CD14-positive monocyte (primary cell): ENCODE results near the gene KRTAP12-2. TPM values are rescaled to one million over a fixed set of nuclear protein-coding genes. Genes with fewer than 3 reads are reported as not detected.

ENCODE experiments used
- DNase-seq, 3 donors: peaks; one replicate each; pipeline ENCODE4 v3.0.0-alpha.2; 2011 to 2022
- H2AFZ ChIP-seq: 2 replicates; pipeline ENCODE4 v1.6.0; 2012; ENCODE audit warnings: mild to moderate bottlenecking, low read depth, low read length, inconsistent platforms; ENCODE audit not compliant: insufficient read depth, poor library complexity, severe bottlenecking
- H3K27ac ChIP-seq, 2 donors: 1 replicate in 1 of 2; 2 replicates in 1 of 2; pipeline ENCODE4 v1.5.1; 2012 to 2013; ENCODE audit warnings: low read length in 2 of 2, control low read depth in 1 of 2, inconsistent platforms in 1 of 2, low read depth in 1 of 2, mild to moderate bottlenecking in 1 of 2
- H3K27me3 ChIP-seq, 2 donors: one replicate each; pipeline versions ENCODE4 v1.6.0 to v1.6.1; 2011 to 2013; ENCODE audit warnings: low read length in 2 of 2; ENCODE audit not compliant: control insufficient read depth in 2 of 2, insufficient read depth in 2 of 2
- H3K36me3 ChIP-seq, 2 donors: replicated peaks in 1 of 2; 1 replicate in 1 of 2; 2 replicates in 1 of 2; pipeline versions ENCODE4 v1.5.1 to v1.6.1; 2012 to 2013; ENCODE audit warnings: low read length in 2 of 2, control low read depth in 1 of 2, inconsistent platforms in 1 of 2, mild to moderate bottlenecking in 1 of 2; ENCODE audit not compliant: insufficient read depth in 2 of 2, control insufficient read depth in 1 of 2
- H3K4me1 ChIP-seq, 2 donors: 1 replicate in 1 of 2; 2 replicates in 1 of 2; pipeline versions ENCODE4 v1.5.1 to v1.6.1; 2012 to 2013; ENCODE audit warnings: low read length in 2 of 2, control low read depth in 1 of 2, inconsistent platforms in 1 of 2, mild to moderate bottlenecking in 1 of 2, moderate library complexity in 1 of 2; ENCODE audit not compliant: insufficient read depth in 2 of 2, control insufficient read depth in 1 of 2
- H3K4me2 ChIP-seq: replicated peaks from 2 replicates; pipeline ENCODE3; 2012; ENCODE audit warnings: low read length, moderate library complexity, mild to moderate bottlenecking; ENCODE audit not compliant: poor library complexity, severe bottlenecking; ENCODE audit errors: extremely low read depth
- H3K4me3 ChIP-seq, 3 experiments: fragments of 200-600 bp in 1 of 3; sonication (generic) in 1 of 3; replicated peaks in 1 of 3; 1 replicate in 2 of 3; 2 replicates in 1 of 3; pipeline ENCODE4 v1.5.1; 2011 to 2013; ENCODE audit warnings: low read length in 3 of 3, mild to moderate bottlenecking in 3 of 3, control low read depth in 2 of 3, low read depth in 2 of 3, inconsistent platforms in 1 of 3, moderate library complexity in 1 of 3
- H3K79me2 ChIP-seq: 2 replicates; pipeline ENCODE4 v1.6.0; 2012; ENCODE audit warnings: mild to moderate bottlenecking, control low read depth, inconsistent platforms, low read length, moderate library complexity; ENCODE audit not compliant: insufficient read depth
- H3K9ac ChIP-seq: 2 replicates; pipeline ENCODE4 v1.6.0; 2017; ENCODE audit warnings: low read length, mild to moderate bottlenecking; ENCODE audit not compliant: insufficient read depth, poor library complexity, severe bottlenecking
- H3K9me3 ChIP-seq, 2 donors: replicated peaks in 1 of 2; 1 replicate in 1 of 2; 2 replicates in 1 of 2; pipeline versions ENCODE4 v1.5.1 to v1.6.1; 2012 to 2013; ENCODE audit warnings: low read length in 2 of 2, control low read depth in 1 of 2; ENCODE audit not compliant: control insufficient read depth in 1 of 2, insufficient read depth in 1 of 2
- H4K20me1 ChIP-seq: 2 replicates; pipeline ENCODE4 v1.6.0; 2012; ENCODE audit warnings: mild to moderate bottlenecking, low read length, control low read depth, moderate library complexity; ENCODE audit not compliant: insufficient read depth
- H3K27ac Mint-ChIP-seq, 7 donors: one replicate each; pipeline ENCODE4 v1.8.0; 2020; ENCODE audit warnings: mild to moderate bottlenecking in 7 of 7, mixed read lengths in 7 of 7, moderate library complexity in 6 of 7, inconsistent platforms in 2 of 7
- H3K27me3 Mint-ChIP-seq, 3 donors: one replicate each; pipeline ENCODE4 v1.8.0; 2021 to 2022; ENCODE audit warnings: low read depth in 3 of 3, mild to moderate bottlenecking in 3 of 3, mixed read lengths in 3 of 3, moderate library complexity in 3 of 3, inconsistent platforms in 1 of 3
- H3K36me3 Mint-ChIP-seq, 2 donors: one replicate each; pipeline ENCODE4 v1.8.0; 2020; ENCODE audit warnings: mixed read lengths in 2 of 2, inconsistent platforms in 1 of 2, mild to moderate bottlenecking in 1 of 2
- H3K4me1 Mint-ChIP-seq: one replicate; pipeline ENCODE4 v1.8.0; 2020; ENCODE audit warnings: mild to moderate bottlenecking, mixed read lengths
- H3K4me3 Mint-ChIP-seq, 2 donors: one replicate each; pipeline ENCODE4 v1.8.0; 2020; ENCODE audit warnings: mild to moderate bottlenecking in 2 of 2, mixed read lengths in 2 of 2, moderate library complexity in 1 of 2
- H3K9me3 Mint-ChIP-seq, 7 donors: one replicate each; pipeline ENCODE4 v1.8.0; 2020 to 2022; ENCODE audit warnings: mixed read lengths in 7 of 7, mild to moderate bottlenecking in 6 of 7, moderate library complexity in 6 of 7, inconsistent platforms in 2 of 7
- CTCF ChIP-seq: fragments of 200-600 bp; IDR thresholded peaks from one replicate; pipeline ENCODE4 v1.8.0; 2022; ENCODE audit warnings: antibody characterized with exemption, mild to moderate bottlenecking
- WGBS: methylation state at CpG from one replicate; pipeline ENCODE4 v1.1.5; 2013; ENCODE audit warnings: missing lambda C conversion rate; ENCODE audit not compliant: insufficient coverage; 5-methylcytosine and 5-hydroxymethylcytosine counted together
- intact Hi-C, 2 donors: fragments of 100-400 bp; cut with micrococcal nuclease; formaldehyde crosslinking; loops; one replicate each; pipeline versions ENCODE4 v1.15.0 to v1.15.1; 2023
- polyA plus RNA-seq, 3 donors: library from polyadenylated mRNA; depleted of rRNA in 1 of 3; unstranded in 2 of 3; stranded (reverse) in 1 of 3; fragments of 300-500 nt in 2 of 3; fragments of >200 nt in 1 of 3; fragmentation: Illumina TruSeq in 2 of 3; gene quantifications; 1 replicate in 2 of 3; 2 replicates in 1 of 3; pipeline ENCODE4 v1.2.3, GENCODE V29; 2012 to 2021

The KRTAP12-2 gene
- polyA plus RNA-seq, 3 donors, result not detected

GRCh38 chr21:44711327-44712202 lies 44.8 kb upstream of the KRTAP12-2 start, which contains the start of gene TSPEAR:
Gene TSPEAR, minus strand, starts transcription at chr21:44711572. Its CDS starts 58 bp downstream, at chr21:44711514.
- no peak for DNase-seq
- Histone ChIP-seq H3K79me2 (no peaks in the 10 kb centered on the region), H3K36me3 (no peaks in the 10 kb centered on the region), H4K20me1 (no peaks in the 10 kb centered on the region), H2AFZ (no peak within 1 kb of the TSS), H3K9me3 (peaks cover under 1 to 43% of the 10 kb centered on the region in 2 donors), H3K4me1 (no peaks in the 10 kb centered on the region), H3K4me3 (no peak within 1 kb of the TSS), H3K27me3 (peaks cover 70 to 93% of the 10 kb centered on the region in 2 donors), H3K4me2 (no peak within 1 kb of the TSS), H3K27ac (no peak within 1 kb of the TSS), H3K9ac (no peak within 1 kb of the TSS)
- Mint-ChIP-seq H3K27me3 (peaks cover 87 to 98% (median 98%) of the 10 kb centered on the region in 3 donors), H3K4me3 (peak within 1 kb of the TSS in 1 of 2 donors; percentile 64), H3K4me1 (peaks cover 1% of the 10 kb centered on the region), H3K27ac (peak within 1 kb of the TSS in 1 of 7 donors; percentile 5), H3K9me3 (peaks cover 0 to 28% (median 10%) of the 10 kb centered on the region in 7 donors), H3K36me3 (peaks cover 2 to 4% of the 10 kb centered on the region in 2 donors)
- no peak for TF ChIP-seq CTCF
- WGBS, result 2% methylated on average over 39 of the region's 41 CpGs
- intact Hi-C loops, result no loop called here

- WGBS, result 1% methylated on average over 17 of the region's 20 CpGs
- H3K4me1 Mint-ChIP-seq, result peaks cover 1% of the 10 kb centered on the region
- H3K27ac Mint-ChIP-seq, result peak overlapping the region in 1 of 7 donors; percentile 5
- H3K27me3 Mint-ChIP-seq, result peaks cover 93 to 100% (median 98%) of the 10 kb centered on the region in 3 donors
- peak overlapping the region in 1 of 2 donors; percentile 64 for H3K4me3 Mint-ChIP-seq
- Histone ChIP-seq H3K27ac (no peak overlapping the region), H4K20me1 (no peaks in the 10 kb centered on the region), H3K4me3 (no peak overlapping the region), H3K27me3 (peaks cover 75 to 95% of the 10 kb centered on the region in 2 donors), H3K36me3 (no peaks in the 10 kb centered on the region), H3K4me1 (no peaks in the 10 kb centered on the region), H3K79me2 (no peaks in the 10 kb centered on the region), H2AFZ (no peak overlapping the region), H3K4me2 (no peak overlapping the region), H3K9ac (no peak overlapping the region), H3K9me3 (peaks cover 7 to 51% of the 10 kb centered on the region in 2 donors)
- peaks cover 0 to 9% of the 10 kb centered on the region in 2 donors for H3K36me3 Mint-ChIP-seq
- intact Hi-C loops, result no loop called here
- no peak for DNase-seq
- H3K9me3 Mint-ChIP-seq, result peaks cover 4 to 32% (median 17%) of the 10 kb centered on the region in 7 donors
- TF ChIP-seq CTCF, result no peak
These were observed 44.1 kb upstream of the KRTAP12-2 start for GRCh38 chr21:44710756-44711326.
